Metanephros (tissue), 1 donor: ENCODE results near the gene MSN. TPM values are rescaled to one million over a fixed set of nuclear protein-coding genes. Genes with fewer than 3 reads are reported as not detected.

Experiments used
- total RNA-seq: library from RNA; depleted of rRNA; stranded (reverse); fragments of >200 nt; gene quantifications from one replicate; pipeline ENCODE4 v1.2.3, GENCODE V29; 2014

The MSN gene
- total RNA-seq, result 120 TPM

GRCh38 chrX:65667503-65668376 lies at the start of gene MSN:
Gene MSN (plus strand): TSS chrX:65667654. CDS start chrX:65667842, 188 bp downstream.

Other genes with a start within 250 kb of the MSN start
- 21.3 TPM for gene LAS1L, start 132.9 kb upstream of the MSN start, total RNA-seq